Upper lobe of right lung (tissue), 1 donor: ENCODE data around the gene ASB7. TPM values are rescaled to one million over a fixed set of nuclear protein-coding genes. Genes with fewer than 3 reads are reported as not detected.
"Not testable (repeated sequence)": the region's sequence is repeated elsewhere in the genome, so short reads cannot be mapped to it uniquely, and the experiment has no call there.

Source experiments
- ATAC-seq: fragments of 200-7000 bp; cut with Tn5 transposase; one replicate; pipeline ENCODE4 v1.9.1; 2020; ENCODE audit warnings: mild to moderate bottlenecking, moderate library complexity
- DNase-seq: peaks from one replicate; pipeline ENCODE4 v3.0.0-alpha.2; 2020
- H3K27ac ChIP-seq: fragments of 200-600 bp; one replicate; pipeline ENCODE4 v1.8.0; 2022
- H3K27me3 ChIP-seq: fragments of 200-600 bp; one replicate; pipeline ENCODE4 v1.8.0; 2022; ENCODE audit warnings: mild to moderate bottlenecking
- H3K36me3 ChIP-seq: fragments of 200-600 bp; one replicate; pipeline ENCODE4 v1.8.0; 2022
- H3K4me1 ChIP-seq: fragments of 200-600 bp; one replicate; pipeline ENCODE4 v1.8.0; 2022
- H3K4me3 ChIP-seq: fragments of 200-600 bp; one replicate; pipeline ENCODE4 v1.8.0; 2022; ENCODE audit warnings: mild to moderate bottlenecking
- H3K9me3 ChIP-seq: fragments of 200-600 bp; one replicate; pipeline ENCODE4 v1.8.0; 2022
- intact Hi-C: fragments of 100-400 bp; cut with DNase I; formaldehyde crosslinking; loops from one replicate; pipeline ENCODE4 v1.11.0; 2022
- total RNA-seq: library from RNA; stranded (reverse); fragmentation: NEBNext Ultra II Directional; extraction: Animal tissue kit (Norgen Biotek cat#: 25700); gene quantifications from one replicate; pipeline ENCODE4 v1.2.1, GENCODE V29; 2021
- TF ChIP-seq, protein P1 (sequence below): fragments of 200-600 bp; IDR thresholded peaks from one replicate; pipeline ENCODE4 v1.8.0; 2022; ENCODE audit warnings: antibody characterized with exemption
- donor health status: DM: no; HTN: yes; CAD: no; lungs with severe emphysema.

The ASB7 gene
- total RNA-seq, 1 donor from 2014 or later, result 13.1 TPM

DNA sequence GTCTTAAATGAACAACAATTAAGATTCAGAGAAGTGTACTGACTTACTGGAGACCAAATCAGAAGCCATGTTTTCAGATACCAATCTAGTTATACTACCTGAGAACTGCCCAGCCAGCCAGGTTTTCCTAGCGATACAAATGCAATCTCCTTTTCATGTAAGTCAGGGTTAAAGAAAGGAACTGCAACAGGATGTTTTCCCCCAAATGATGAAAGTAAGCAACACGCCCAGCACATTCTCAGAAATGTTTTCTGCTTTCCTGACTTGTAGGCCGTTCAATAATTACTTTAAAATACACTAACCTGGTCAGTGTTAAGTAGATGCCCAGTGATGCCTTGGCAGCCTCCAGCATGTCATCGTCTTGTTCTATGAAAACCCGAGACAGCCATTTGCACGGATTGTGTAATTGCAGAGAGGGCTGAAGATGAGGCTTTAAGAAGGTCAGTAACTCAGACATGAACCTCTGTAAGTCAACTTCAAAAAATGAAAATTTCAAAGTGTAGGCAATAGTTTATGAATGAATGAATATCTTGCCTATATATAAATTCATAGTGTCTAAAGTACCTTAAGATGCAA is 30.7 kb upstream of the ASB7 start:
- intact Hi-C loops, result no loop called here
- ATAC-seq, result no peak
- no peak for DNase-seq
- Histone ChIP-seq H3K9me3 (no peaks in the 10 kb centered on the region), H3K4me1 (no peaks in the 10 kb centered on the region), H3K36me3 (peaks cover 33% of the 10 kb centered on the region), H3K27ac (no peak overlapping the region), H3K27me3 (no peaks in the 10 kb centered on the region), H3K4me3 (no peak overlapping the region)
- TF ChIP-seq, protein P1, sequence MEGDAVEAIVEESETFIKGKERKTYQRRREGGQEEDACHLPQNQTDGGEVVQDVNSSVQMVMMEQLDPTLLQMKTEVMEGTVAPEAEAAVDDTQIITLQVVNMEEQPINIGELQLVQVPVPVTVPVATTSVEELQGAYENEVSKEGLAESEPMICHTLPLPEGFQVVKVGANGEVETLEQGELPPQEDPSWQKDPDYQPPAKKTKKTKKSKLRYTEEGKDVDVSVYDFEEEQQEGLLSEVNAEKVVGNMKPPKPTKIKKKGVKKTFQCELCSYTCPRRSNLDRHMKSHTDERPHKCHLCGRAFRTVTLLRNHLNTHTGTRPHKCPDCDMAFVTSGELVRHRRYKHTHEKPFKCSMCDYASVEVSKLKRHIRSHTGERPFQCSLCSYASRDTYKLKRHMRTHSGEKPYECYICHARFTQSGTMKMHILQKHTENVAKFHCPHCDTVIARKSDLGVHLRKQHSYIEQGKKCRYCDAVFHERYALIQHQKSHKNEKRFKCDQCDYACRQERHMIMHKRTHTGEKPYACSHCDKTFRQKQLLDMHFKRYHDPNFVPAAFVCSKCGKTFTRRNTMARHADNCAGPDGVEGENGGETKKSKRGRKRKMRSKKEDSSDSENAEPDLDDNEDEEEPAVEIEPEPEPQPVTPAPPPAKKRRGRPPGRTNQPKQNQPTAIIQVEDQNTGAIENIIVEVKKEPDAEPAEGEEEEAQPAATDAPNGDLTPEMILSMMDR, result no peak

DNA sequence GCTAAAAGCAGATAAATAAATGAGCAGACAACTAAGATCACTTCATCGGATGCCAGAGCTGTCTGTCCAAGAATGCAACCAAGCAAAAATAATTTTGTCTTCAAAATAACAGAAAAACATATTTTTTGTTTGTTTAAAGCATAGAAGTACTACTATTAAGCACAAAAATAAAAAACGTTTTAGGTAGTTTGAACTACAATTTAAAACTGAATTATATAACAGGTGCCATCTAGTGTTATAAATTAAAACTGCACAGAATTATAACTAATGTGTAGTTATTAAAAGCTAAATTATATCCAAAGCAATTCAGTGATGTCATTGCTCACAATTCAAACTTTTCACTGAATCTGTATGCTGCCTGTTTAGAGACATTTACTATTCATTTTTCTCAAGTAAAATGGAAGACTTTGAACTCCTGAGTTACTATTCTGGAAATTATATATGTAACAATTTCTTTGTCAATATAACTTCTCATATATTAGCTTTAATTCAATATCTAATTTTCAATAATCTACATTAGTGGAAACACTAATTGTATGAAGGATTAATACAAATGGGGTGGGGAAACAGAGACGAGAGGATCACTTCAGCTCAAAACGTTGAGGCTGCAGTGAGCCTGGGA is 29.9 kb upstream of the ASB7 start:
- Histone ChIP-seq H3K9me3 (no peaks in the 10 kb centered on the region), H3K4me1 (no peaks in the 10 kb centered on the region), H3K27ac (no peak overlapping the region), H3K36me3 (peaks cover 33% of the 10 kb centered on the region), H3K27me3 (no peaks in the 10 kb centered on the region), H3K4me3 (no peak overlapping the region)
- TF ChIP-seq, protein P1, result peak; percentile 52
- intact Hi-C loops, result no loop called here
- ATAC-seq (no peak), DNase-seq (no peak)

DNA sequence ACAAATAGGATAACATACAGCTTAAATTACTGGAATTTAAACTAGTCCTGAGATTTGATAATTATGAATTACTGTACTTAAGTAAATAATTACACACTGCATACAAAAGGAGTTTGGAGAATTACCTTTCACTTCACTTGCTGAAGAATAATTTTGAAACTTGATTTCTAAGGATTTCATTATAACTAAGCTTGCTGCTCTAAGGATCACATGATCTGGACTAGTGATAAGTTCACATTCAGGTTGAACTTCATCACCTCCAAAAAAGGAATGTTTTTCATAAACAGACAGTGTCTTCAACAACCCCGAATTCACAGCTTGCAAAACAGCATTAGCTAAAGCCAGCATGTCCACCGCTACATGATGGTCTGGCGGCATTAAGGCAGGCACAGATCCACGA is 28.9 kb upstream of the ASB7 start:
- Histone ChIP-seq H3K9me3 (no peaks in the 10 kb centered on the region), H3K4me1 (no peaks in the 10 kb centered on the region), H3K27me3 (no peaks in the 10 kb centered on the region), H3K4me3 (no peak overlapping the region), H3K27ac (no peak overlapping the region), H3K36me3 (peaks cover 33% of the 10 kb centered on the region)
- ATAC-seq (no peak), DNase-seq (no peak)
- intact Hi-C loops, result no loop called here
- TF ChIP-seq, protein P1, result no peak

DNA sequence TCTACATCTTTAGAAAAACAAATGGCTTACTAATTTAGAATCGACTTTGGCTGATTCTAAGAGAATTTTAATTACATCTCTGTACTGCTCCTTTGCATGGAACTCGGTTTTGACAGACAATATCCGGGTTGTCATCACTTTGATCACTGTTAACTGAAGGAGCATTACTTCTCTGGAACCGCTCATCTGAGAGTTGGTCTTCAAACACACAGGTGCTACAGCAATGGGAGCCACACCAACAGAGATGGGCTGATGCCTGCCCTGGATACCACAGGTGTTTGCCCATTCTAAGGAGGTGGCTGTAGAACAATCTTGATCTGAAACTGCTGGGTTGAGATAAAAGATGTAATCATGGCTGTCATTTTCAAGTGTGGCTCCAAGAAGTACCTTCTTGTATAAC is 22.0 kb upstream of the ASB7 start:
- Histone ChIP-seq H3K27me3 (no peaks in the 10 kb centered on the region), H3K4me1 (no peaks in the 10 kb centered on the region), H3K36me3 (peaks cover 5% of the 10 kb centered on the region), H3K9me3 (no peaks in the 10 kb centered on the region), H3K27ac (no peak overlapping the region), H3K4me3 (no peak overlapping the region)
- intact Hi-C loops, result no loop called here
- DNase-seq, result no peak
- TF ChIP-seq, protein P1, result no peak
- ATAC-seq, result no peak

DNA sequence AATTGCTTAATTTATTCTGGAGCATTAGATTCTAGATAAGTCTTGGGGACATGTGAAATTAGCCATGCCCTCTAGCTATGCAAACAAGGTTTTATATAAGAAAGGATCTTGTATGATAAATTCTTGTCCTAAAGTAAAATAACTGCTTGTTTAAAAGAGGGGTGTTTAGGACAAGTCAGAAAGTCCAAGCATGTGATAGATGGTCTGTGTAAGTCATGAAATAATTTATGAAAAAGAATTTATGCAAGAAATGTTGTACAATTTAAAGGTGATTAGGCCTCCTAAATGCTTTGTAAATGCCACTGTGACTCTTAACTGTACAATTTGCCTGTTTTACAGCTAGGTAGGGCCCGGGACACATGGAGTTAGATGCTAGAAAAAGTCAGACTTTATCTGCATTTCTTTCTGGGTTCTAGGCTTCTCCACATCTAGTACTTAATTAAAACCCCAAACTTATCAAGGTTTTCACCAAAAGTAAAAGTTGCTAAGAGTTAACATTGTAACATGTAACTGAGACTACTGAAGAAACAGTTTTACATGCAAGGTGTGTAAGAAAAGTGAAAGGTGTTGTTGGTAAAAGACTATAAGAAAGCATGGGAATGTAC is 13.6 kb upstream of the ASB7 start:
- Histone ChIP-seq H3K4me3 (no peak overlapping the region), H3K27me3 (no peaks in the 10 kb centered on the region), H3K9me3 (no peaks in the 10 kb centered on the region), H3K36me3 (peaks cover 5% of the 10 kb centered on the region), H3K4me1 (no peaks in the 10 kb centered on the region), H3K27ac (no peak overlapping the region)
- DNase-seq (no peak), ATAC-seq (no peak)
- intact Hi-C loops, result no loop called here
- TF ChIP-seq, protein P1, result no peak

DNA sequence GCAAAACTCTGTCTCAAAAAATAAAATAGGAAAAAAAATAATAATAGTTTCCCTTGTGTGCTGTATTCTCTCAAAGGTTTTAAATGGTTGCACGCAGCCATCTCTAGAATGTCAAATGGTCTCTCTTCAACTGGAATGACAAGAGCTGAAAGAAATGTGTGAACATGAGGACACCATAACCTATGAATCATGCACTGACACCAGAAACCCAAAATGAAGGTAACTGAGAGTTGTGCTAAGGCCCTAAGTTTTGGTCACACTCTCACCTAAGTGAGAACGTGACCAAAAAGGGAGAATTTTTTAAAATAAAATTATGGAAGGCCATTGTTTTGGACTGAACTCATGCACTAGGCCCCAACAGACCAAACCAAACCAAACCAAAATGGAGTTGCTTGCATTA is 11.2 kb upstream of the ASB7 start:
- H3K4me3 ChIP-seq, H3K36me3 ChIP-seq, H3K27ac ChIP-seq, DNase-seq, H3K27me3 ChIP-seq, intact Hi-C loops, H3K9me3 ChIP-seq, H3K4me1 ChIP-seq, ATAC-seq: not testable (repeated sequence)
